ENCODE measurements around the gene SATB2. TPM values are rescaled to one million over a fixed set of nuclear protein-coding genes. Genes with fewer than 3 reads are reported as not detected.

The SATB2 gene
- polyA plus RNA-seq, 1 of the 3 experiments (the other 2 are of a cell fraction), result 0.13 TPM

DNA sequence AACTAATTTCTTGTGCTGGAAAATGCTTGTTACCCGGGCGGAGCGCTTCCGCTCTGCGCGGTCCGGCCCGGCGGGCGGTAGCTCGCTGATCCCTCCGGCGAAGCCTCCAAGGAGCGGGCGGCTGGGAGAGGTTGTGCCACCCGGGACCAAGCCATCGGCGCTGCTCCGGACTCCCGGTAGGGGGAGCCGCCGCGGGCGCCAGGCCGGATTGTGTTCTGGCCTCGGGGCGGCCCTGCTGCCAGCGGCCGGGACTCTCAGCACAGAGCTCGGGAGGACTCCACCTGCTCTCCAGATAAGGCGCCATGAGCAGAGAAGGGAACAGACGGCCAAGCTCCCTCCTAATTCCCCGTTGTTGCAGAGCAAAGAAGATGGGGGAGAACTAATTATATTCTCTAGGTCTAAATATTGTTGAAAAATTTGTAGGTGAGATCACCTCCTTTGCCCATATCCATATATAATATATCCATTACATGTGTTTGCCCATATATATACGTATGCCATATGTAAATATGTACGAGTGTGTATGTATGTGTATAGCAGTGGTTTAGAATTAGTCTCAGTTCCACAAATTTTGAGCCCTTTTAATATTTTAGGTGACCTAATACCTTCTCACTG, 13.8 kb upstream of the SATB2 start:
- Histone ChIP-seq H3K79me2 (ENCODE audit: insufficient read depth) (no peaks in the 10 kb centered on the region), H3K9me3 (no peaks in the 10 kb centered on the region), H3F3A (replicated peaks; ENCODE audit: insufficient read depth) (no peaks in the 10 kb centered on the region), H3K9me2 (no peaks in the 10 kb centered on the region), H3K9ac (no peak overlapping the region), H3K27me3 (ENCODE audit: insufficient read depth) (peaks cover 72% of the 10 kb centered on the region), H3K4me2 (peak overlapping the region; percentile 41; the same call in 1 of the 2 replicates), H3K27ac (ENCODE audit: low read depth in 2 of 2, low read length in 1 of 2) (no peak overlapping the region), H4K20me1 (ENCODE audit: insufficient read depth) (no peaks in the 10 kb centered on the region), H3K36me3 (replicated peaks in 1 of 2; ENCODE audit: control insufficient read depth in 1 of 2, insufficient read depth in 2 of 2, low read length in 1 of 2) (no peaks in the 10 kb centered on the region), H3K4me1 (ENCODE audit: control insufficient read depth in 1 of 2, insufficient read depth in 2 of 2, low read depth in 1 of 2, low read length in 1 of 2) (no peaks in the 10 kb centered on the region), H3K4me3 (ENCODE audit: low read depth in 2 of 2, low read length in 1 of 2) (peak overlapping the region in 1 of 2 experiments; percentile 39; a peak in 1 of 4 replicates), H2AFZ (ENCODE audit: low read depth) (no peak overlapping the region)
- WGBS (ENCODE audit: low lambda C conversion rate), result 3% methylated on average over 10 of the region's 35 CpGs
- CTCF ChIA-PET, result interaction anchor here (0.6 to 5.0 kb wide), 8 partner anchors 9 to 1701 kb away, joined by 3 to 26 read pairs (median 4); no protein-coding TSS in a partner anchor
- POLR2A ChIA-PET, result no interaction called here
- peak; percentile 74 for DNase-seq
- TF ChIP-seq TAF1 (IDR thresholded peaks at IDR 0.05; ENCODE audit: borderline replicate concordance, low read depth, low read length) (no peak), NFIC (IDR thresholded peaks at IDR 0.05; ENCODE audit: borderline replicate concordance) (no peak), EZH2phosphoT487 (IDR thresholded peaks at IDR 0.05; ENCODE audit: borderline replicate concordance, low read depth) (no peak), GABPA (IDR thresholded peaks at IDR 0.05; ENCODE audit: low read depth) (no peak), SMC3 (IDR thresholded peaks at IDR 0.05; ENCODE audit: low read depth, low read length) (peak; percentile 29), TCF12 (IDR thresholded peaks at IDR 0.05) (no peak), MXI1 (IDR thresholded peaks at IDR 0.05; ENCODE audit: low read depth, low read length) (no peak), CHD2 (IDR thresholded peaks at IDR 0.05; ENCODE audit: low read length, partially characterized antibody) (no peak), RXRA (IDR thresholded peaks at IDR 0.05; ENCODE audit: borderline replicate concordance, low read depth) (no peak), JUND (IDR thresholded peaks at IDR 0.05) (no peak), FOXJ3 (CRISPR knock-in tag; IDR thresholded peaks at IDR 0.05) (no peak)
- TF ChIP-seq, protein P1, sequence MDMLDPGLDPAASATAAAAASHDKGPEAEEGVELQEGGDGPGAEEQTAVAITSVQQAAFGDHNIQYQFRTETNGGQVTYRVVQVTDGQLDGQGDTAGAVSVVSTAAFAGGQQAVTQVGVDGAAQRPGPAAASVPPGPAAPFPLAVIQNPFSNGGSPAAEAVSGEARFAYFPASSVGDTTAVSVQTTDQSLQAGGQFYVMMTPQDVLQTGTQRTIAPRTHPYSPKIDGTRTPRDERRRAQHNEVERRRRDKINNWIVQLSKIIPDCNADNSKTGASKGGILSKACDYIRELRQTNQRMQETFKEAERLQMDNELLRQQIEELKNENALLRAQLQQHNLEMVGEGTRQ (IDR thresholded peaks at IDR 0.05; ENCODE audit: borderline replicate concordance, low read depth, low read length), result no peak
- TF ChIP-seq, protein P2, sequence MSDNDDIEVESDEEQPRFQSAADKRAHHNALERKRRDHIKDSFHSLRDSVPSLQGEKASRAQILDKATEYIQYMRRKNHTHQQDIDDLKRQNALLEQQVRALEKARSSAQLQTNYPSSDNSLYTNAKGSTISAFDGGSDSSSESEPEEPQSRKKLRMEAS (IDR thresholded peaks at IDR 0.05; ENCODE audit: low read depth), result 0 out of 2 replicates have a peak, but pooled peaks have one; percentile 19
- TF ChIP-seq, protein P3, sequence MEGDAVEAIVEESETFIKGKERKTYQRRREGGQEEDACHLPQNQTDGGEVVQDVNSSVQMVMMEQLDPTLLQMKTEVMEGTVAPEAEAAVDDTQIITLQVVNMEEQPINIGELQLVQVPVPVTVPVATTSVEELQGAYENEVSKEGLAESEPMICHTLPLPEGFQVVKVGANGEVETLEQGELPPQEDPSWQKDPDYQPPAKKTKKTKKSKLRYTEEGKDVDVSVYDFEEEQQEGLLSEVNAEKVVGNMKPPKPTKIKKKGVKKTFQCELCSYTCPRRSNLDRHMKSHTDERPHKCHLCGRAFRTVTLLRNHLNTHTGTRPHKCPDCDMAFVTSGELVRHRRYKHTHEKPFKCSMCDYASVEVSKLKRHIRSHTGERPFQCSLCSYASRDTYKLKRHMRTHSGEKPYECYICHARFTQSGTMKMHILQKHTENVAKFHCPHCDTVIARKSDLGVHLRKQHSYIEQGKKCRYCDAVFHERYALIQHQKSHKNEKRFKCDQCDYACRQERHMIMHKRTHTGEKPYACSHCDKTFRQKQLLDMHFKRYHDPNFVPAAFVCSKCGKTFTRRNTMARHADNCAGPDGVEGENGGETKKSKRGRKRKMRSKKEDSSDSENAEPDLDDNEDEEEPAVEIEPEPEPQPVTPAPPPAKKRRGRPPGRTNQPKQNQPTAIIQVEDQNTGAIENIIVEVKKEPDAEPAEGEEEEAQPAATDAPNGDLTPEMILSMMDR (IDR thresholded peaks at IDR 0.05), result peak; percentile 68
- TF ChIP-seq, protein P4, sequence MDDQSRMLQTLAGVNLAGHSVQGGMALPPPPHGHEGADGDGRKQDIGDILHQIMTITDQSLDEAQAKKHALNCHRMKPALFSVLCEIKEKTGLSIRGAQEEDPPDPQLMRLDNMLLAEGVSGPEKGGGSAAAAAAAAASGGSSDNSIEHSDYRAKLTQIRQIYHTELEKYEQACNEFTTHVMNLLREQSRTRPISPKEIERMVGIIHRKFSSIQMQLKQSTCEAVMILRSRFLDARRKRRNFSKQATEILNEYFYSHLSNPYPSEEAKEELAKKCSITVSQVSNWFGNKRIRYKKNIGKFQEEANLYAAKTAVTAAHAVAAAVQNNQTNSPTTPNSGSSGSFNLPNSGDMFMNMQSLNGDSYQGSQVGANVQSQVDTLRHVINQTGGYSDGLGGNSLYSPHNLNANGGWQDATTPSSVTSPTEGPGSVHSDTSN (IDR thresholded peaks at IDR 0.05), result no peak
- TF ChIP-seq, protein P5, sequence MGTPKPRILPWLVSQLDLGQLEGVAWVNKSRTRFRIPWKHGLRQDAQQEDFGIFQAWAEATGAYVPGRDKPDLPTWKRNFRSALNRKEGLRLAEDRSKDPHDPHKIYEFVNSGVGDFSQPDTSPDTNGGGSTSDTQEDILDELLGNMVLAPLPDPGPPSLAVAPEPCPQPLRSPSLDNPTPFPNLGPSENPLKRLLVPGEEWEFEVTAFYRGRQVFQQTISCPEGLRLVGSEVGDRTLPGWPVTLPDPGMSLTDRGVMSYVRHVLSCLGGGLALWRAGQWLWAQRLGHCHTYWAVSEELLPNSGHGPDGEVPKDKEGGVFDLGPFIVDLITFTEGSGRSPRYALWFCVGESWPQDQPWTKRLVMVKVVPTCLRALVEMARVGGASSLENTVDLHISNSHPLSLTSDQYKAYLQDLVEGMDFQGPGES (IDR thresholded peaks at IDR 0.05; ENCODE audit: low read depth, low read length), result no peak
